Osteoblast (primary cell): ENCODE results near the gene DNAJC15. TPM values are rescaled to one million over a fixed set of nuclear protein-coding genes. Genes with fewer than 3 reads are reported as not detected.

ENCODE experiments used
- DNase-seq: peaks from one replicate; pipeline ENCODE4 v3.0.0; 2011; ENCODE audit warnings: low spot score, mixed read lengths; ENCODE audit not compliant: insufficient read length; ENCODE audit errors: missing footprints
- H2AFZ ChIP-seq: 2 replicates; pipeline ENCODE4 v1.6.0; 2011; ENCODE audit warnings: mild to moderate bottlenecking, low read length
- H3K27ac ChIP-seq: 2 replicates; pipeline ENCODE4 v1.5.1; 2011; ENCODE audit warnings: mild to moderate bottlenecking, low read depth, low read length, moderate library complexity
- H3K27me3 ChIP-seq: 2 replicates; pipeline ENCODE4 v1.6.0; 2012; ENCODE audit warnings: mild to moderate bottlenecking, control low read depth, inconsistent platforms, low read length, moderate library complexity; ENCODE audit not compliant: insufficient read depth
- H3K36me3 ChIP-seq: 2 replicates; pipeline ENCODE4 v1.5.1; 2011; ENCODE audit warnings: mild to moderate bottlenecking, low read length, control low read depth, moderate library complexity; ENCODE audit not compliant: insufficient read depth
- H3K4me1 ChIP-seq: 2 replicates; pipeline ENCODE4 v1.5.1; 2011; ENCODE audit warnings: mild to moderate bottlenecking, low read length, control low read depth, moderate library complexity; ENCODE audit not compliant: insufficient read depth
- H3K4me2 ChIP-seq: 2 replicates; pipeline ENCODE4 v1.6.0; 2011; ENCODE audit warnings: mild to moderate bottlenecking, low read length; ENCODE audit not compliant: insufficient read depth
- H3K4me3 ChIP-seq: fragments of 200-600 bp; sonication (generic); 3 replicates; pipeline ENCODE4 v1.5.1; 2012; ENCODE audit warnings: mild to moderate bottlenecking, low read length, inconsistent platforms; ENCODE audit not compliant: insufficient read depth
- H3K79me2 ChIP-seq: 2 replicates; pipeline ENCODE4 v1.6.0; 2012; ENCODE audit warnings: mild to moderate bottlenecking, low read length, control low read depth, inconsistent platforms; ENCODE audit not compliant: insufficient read depth
- H3K9me3 ChIP-seq: 2 replicates; pipeline ENCODE4 v1.5.1; 2011; ENCODE audit warnings: low read depth, low read length, control low read depth
- H4K20me1 ChIP-seq: 2 replicates; pipeline ENCODE4 v1.6.0; 2012; ENCODE audit warnings: mild to moderate bottlenecking, low read length, control low read depth; ENCODE audit not compliant: insufficient read depth
- CTCF ChIP-seq: IDR thresholded peaks from 2 replicates; pipeline ENCODE4 v1.5.1; 2011; ENCODE audit warnings: mild to moderate bottlenecking, low read depth, low read length, moderate library complexity; ENCODE audit errors: extremely low read depth
- total RNA-seq: library from RNA; depleted of rRNA; stranded (reverse); fragments of >200 nt; gene quantifications from 2 replicates; pipeline ENCODE4 v1.2.3, GENCODE V29; 2012

DNAJC15 gene
- total RNA-seq, 1 donor, result 17.0 TPM

DNA sequence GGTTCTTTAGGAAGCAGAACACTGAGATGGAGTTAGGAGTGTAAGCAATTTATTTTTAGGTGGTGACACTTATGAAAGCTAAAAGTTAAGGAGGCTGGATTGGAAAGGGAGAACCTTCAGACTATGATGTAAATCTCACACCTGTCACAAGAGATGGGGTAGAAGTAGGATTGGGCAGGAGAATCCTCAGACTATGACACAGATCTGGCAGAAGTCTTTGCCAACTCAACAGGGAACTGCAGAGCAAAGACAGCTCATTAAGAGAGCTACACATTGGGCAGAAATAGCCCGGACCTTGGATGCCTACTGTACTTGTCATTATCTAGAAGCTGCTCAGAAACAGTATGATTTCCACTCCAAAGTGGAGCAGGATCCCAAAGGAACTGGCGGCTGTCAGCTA lies 134.4 kb downstream of the DNAJC15 start:
- H3K36me3 ChIP-seq, result no peaks in the 10 kb centered on the region
- no peak overlapping the region for H3K27ac ChIP-seq
- no peak for TF ChIP-seq CTCF
- H3K79me2 ChIP-seq, result no peaks in the 10 kb centered on the region
- no peak overlapping the region for H3K4me2 ChIP-seq
- H3K4me3 ChIP-seq, result no peak overlapping the region
- H3K27me3 ChIP-seq, result no peaks in the 10 kb centered on the region
- no peaks in the 10 kb centered on the region for H3K9me3 ChIP-seq
- H4K20me1 ChIP-seq, result no peaks in the 10 kb centered on the region
- DNase-seq, result no peak
- H2AFZ ChIP-seq, result peak overlapping the region; percentile 64
- peaks cover 23% of the 10 kb centered on the region for H3K4me1 ChIP-seq

GRCh38 chr13:43158516-43158915 lies 135.1 kb downstream of the DNAJC15 start:
- Histone ChIP-seq H3K4me1 (peaks cover 21% of the 10 kb centered on the region), H3K4me3 (no peak overlapping the region), H3K9me3 (no peaks in the 10 kb centered on the region), H3K4me2 (no peak overlapping the region), H4K20me1 (no peaks in the 10 kb centered on the region), H3K36me3 (no peaks in the 10 kb centered on the region), H3K27me3 (no peaks in the 10 kb centered on the region), H3K27ac (no peak overlapping the region), H2AFZ (peak overlapping the region; percentile 81), H3K79me2 (no peaks in the 10 kb centered on the region)
- TF ChIP-seq CTCF, result no peak
- DNase-seq, result no peak

- Histone ChIP-seq H3K27ac (no peak overlapping the region), H2AFZ (peak overlapping the region; percentile 81), H3K4me1 (peaks cover 16% of the 10 kb centered on the region), H3K4me3 (no peak overlapping the region), H3K9me3 (no peaks in the 10 kb centered on the region), H3K79me2 (no peaks in the 10 kb centered on the region), H3K27me3 (no peaks in the 10 kb centered on the region), H4K20me1 (no peaks in the 10 kb centered on the region), H3K36me3 (no peaks in the 10 kb centered on the region), H3K4me2 (peak overlapping the region; percentile 32)
- TF ChIP-seq CTCF, result no peak
- peak; percentile 17 for DNase-seq
Observed at GRCh38 chr13:43159026-43159461, 135.7 kb downstream of the DNAJC15 start.

Other genes starting within 250 kb of the DNAJC15 start
- under 0.01 TPM in 1 of 2 replicates, not detected in the other for gene FAM216B, start 242.0 kb upstream of the DNAJC15 start, total RNA-seq
- 25.9 and 30.8 TPM in 2 replicates for gene EPSTI1, start 31.3 kb upstream of the DNAJC15 start, total RNA-seq